Peyer's patch (tissue), 4 donors: ENCODE measurements around the gene KAZN.

Experiments used
- POLR2A ChIP-seq, 2 donors: fragments of 450-650 bp; IDR thresholded peaks; one replicate each; pipeline ENCODE4 v1.5.1; 2017; ENCODE audit warnings: antibody characterized with exemption in 2 of 2, mild to moderate bottlenecking in 2 of 2, moderate library complexity in 2 of 2
- TF ChIP-seq, protein P1 (sequence below), 6 experiments: fragments of 450-650 bp in 4 of 6; fragments of 200-600 bp in 2 of 6; sonication (generic) in 1 of 6; IDR thresholded peaks; one replicate each; pipeline ENCODE4 v1.5.1; 2017 to 2019; ENCODE audit warnings: antibody characterized with exemption in 6 of 6, mild to moderate bottlenecking in 3 of 6, moderate library complexity in 1 of 6

DNA sequence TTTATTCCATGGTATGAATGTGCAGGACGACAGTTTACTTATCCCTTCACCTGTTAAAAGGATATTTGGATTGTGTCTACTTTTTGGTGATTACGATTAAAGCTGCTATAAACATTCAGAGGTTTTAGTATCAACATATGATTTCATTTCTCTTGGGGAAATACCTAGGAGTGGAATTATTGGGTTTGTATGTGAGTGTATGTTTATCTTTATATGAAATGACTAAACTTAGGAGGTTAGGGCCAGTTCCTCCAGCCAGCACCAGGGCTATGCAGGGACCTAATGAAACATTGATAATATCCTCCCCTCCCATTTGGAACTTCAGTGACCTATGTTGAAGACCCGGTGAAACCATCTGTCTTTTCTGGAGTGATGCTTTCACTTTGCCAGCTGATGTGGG is 568.9 kb downstream of the KAZN start:
- TF ChIP-seq, protein P1, sequence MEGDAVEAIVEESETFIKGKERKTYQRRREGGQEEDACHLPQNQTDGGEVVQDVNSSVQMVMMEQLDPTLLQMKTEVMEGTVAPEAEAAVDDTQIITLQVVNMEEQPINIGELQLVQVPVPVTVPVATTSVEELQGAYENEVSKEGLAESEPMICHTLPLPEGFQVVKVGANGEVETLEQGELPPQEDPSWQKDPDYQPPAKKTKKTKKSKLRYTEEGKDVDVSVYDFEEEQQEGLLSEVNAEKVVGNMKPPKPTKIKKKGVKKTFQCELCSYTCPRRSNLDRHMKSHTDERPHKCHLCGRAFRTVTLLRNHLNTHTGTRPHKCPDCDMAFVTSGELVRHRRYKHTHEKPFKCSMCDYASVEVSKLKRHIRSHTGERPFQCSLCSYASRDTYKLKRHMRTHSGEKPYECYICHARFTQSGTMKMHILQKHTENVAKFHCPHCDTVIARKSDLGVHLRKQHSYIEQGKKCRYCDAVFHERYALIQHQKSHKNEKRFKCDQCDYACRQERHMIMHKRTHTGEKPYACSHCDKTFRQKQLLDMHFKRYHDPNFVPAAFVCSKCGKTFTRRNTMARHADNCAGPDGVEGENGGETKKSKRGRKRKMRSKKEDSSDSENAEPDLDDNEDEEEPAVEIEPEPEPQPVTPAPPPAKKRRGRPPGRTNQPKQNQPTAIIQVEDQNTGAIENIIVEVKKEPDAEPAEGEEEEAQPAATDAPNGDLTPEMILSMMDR (IDR thresholded peaks at IDR 0.05): no peak
- no peak for TF ChIP-seq POLR2A (IDR thresholded peaks at IDR 0.05)
